ENCODE results near the gene TUBA1A.

DNA sequence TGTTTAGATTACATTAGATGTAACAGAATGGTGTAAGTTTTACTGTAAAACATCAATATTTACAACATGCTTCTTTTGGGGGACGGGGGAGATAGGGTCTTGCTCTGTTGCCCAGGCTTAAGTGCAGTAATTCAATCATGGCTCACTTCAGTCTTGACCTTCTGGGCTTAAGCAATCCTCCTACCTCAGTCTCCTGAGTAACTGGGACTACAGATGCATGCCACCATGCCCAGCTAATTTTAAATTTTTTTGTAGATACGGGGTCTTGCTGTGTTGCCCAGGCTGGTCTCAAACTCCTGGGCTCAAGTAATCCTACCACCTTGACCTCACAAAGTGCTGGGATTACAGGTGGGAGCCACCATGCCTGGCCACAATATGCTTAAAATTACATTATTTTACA, 23.8 kb downstream of the TUBA1A start:
- no peak for TF ChIP-seq EZH2 (IDR thresholded peaks at IDR 0.05; ENCODE audit: insufficient read depth, poor library complexity, severe bottlenecking)
- no peak for TF ChIP-seq EZH2phosphoT487 (IDR thresholded peaks at IDR 0.05; ENCODE audit: insufficient read depth, low read depth)

Data from GM23248 (cell line).